Superior temporal gyrus (tissue), 1 donor: ENCODE measurements around the gene GPER1.
A peak's percentile ranks its signal among the peaks of the same experiment; 100 is the strongest.
"Not testable (repeated sequence)": the region's sequence is repeated elsewhere in the genome, so short reads cannot be mapped to it uniquely, and the experiment has no call there.

ENCODE experiments used
- DNase-seq: peaks from one replicate; pipeline ENCODE4 v3.0.0-alpha.2; 2016; ENCODE audit errors: extremely low spot score

GPER1 gene

DNA sequence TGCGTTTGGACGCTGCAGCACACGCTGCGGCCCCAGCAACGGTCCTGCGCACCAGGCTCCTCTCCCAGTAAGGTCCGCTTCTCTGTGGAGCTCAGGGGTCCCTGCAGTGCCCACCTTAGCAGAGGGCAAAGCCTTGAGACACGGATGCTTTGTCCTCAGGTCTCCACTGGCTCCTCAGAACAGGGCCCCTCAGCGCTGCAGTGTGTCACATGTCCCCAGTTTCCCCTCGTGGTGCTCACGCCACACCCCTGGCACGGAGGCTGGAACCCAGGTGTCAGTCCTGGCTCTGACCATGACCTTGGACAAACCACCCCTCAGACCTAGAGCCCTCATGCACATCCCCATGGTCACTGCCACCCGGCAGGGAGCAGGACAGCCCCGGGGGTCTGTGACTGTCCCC lies 19.9 kb upstream of the GPER1 start:
- no peak for DNase-seq

GRCh38 chr7:1068619-1069018 lies 19.3 kb upstream of the GPER1 start:
- no peak for DNase-seq

GRCh38 chr7:1070544-1071011 lies 17.3 kb upstream of the GPER1 start:
- DNase-seq: no peak

DNA sequence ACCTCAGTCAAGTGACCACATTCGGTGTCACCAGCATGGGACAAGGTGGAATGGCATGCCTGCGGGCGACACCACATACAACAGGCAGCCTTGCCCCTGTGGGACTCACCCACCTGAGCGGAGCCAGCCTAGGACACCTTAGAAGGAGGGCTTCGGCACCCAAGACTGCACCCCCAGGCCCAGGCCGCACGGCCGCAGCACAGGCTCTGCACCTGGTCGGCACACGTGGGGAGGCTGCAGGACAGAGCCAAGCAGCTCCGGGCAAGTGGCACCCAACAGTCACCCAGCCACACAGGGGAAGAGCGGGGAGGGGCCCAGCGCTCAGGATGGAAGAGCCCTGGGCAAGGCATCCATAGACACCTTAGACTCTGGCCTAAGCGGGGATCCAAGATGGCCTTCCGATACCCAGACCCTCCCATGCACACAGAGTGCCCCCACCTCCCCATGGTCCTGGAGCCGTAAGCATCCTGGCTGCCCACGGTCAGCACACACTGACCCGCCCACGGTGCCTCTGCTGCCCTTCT lies 16.1 kb upstream of the GPER1 start:
- no peak for DNase-seq

DNA sequence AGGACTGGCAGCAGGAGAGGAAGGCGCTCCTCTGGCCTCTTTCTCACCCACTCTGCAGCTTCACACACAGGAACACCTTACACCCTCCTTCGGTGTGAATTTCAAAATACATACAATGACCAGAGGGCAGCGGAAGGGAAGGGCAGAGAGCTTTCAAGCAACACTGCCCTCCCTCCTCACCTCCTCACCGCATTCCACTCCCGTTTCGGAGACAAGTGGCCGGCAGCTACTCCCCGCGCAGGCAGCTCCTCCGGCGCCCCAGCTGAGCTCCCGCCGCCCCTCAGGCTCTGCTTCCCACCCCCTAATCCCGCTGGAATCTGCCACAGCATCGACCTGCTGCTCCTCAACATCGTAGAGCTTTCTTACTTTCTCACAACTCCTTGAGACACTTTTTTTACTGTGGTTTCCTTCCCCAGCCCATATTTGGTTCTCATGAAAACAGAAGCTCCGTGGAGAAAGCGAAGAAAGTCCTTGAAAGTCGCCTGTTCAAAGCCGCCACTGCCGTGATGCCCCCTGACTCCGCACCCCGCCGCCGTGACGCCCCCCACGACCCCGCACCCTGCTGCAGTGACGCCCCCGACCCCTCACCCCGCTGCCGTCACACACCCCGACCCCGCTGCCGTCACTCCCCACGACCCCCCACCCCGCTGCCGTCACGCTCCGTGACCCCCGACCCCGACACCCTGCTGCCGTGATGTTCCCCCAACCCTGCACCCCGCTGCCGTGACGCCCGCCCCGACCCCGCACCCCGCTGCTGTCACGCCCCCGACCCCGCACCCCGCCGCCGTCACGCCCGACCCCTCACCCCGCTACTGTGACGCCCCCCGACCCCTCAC lies 14.6 kb upstream of the GPER1 start:
- DNase-seq: no peak

DNA sequence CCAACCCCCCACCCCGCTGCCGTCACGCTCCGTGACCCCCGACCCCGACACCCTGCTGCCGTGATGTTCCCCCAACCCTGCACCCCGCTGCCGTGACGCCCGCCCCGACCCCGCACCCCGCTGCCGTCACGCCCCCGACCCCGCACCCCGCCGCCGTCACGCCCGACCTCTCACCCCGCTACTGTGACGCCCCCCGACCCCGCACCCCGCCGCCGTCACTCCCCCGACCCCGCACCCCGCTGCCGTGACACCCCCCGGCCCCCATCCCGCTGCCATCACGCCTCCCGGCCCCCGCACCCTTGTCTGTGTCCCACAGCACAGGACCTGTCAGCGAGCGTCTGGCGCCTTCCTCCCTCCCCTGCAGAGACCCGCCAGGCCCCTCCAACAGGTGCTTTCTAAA lies 13.9 kb upstream of the GPER1 start:
- not testable (repeated sequence) for DNase-seq

DNA sequence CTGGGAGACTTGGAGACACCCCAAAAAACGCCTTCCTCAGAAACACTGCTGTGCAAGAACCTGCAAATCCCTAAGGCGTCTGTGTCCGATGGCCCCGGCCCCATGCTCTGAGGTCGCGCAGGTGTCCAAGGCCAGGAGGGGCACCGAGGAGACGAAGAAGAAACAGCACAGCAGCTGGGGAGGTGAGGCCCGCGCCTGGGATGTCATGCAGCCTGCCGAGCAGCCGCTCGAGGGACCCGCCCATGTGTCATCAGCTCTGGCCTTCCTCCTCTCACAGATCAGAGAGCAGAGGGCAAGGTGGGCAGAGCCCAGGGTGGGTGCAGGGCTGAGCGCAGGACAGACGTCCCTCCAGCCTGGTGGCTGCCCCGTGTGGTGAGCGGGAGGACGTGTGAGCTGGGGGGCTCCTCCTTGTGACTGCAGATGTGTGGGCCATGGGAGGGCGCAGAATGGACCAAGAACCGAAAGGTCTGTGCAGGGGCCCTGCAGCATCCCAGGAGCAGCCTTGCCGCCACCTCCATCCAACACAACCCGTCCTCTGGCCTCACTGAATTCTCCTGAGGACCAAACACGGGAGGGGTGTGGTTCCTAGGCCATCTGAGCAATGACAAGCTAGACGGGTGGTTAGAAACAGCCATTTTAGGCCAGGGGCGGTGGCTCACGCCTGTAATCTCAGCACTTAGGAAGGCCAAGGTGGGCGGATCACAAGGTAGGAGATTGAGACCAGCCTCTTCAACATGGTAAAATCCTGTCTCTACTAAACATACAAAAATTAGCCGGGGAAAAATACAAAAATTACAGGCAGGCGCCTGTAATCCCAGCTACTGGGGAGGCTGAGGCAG lies 13.1 kb upstream of the GPER1 start:
- no peak for DNase-seq

DNA sequence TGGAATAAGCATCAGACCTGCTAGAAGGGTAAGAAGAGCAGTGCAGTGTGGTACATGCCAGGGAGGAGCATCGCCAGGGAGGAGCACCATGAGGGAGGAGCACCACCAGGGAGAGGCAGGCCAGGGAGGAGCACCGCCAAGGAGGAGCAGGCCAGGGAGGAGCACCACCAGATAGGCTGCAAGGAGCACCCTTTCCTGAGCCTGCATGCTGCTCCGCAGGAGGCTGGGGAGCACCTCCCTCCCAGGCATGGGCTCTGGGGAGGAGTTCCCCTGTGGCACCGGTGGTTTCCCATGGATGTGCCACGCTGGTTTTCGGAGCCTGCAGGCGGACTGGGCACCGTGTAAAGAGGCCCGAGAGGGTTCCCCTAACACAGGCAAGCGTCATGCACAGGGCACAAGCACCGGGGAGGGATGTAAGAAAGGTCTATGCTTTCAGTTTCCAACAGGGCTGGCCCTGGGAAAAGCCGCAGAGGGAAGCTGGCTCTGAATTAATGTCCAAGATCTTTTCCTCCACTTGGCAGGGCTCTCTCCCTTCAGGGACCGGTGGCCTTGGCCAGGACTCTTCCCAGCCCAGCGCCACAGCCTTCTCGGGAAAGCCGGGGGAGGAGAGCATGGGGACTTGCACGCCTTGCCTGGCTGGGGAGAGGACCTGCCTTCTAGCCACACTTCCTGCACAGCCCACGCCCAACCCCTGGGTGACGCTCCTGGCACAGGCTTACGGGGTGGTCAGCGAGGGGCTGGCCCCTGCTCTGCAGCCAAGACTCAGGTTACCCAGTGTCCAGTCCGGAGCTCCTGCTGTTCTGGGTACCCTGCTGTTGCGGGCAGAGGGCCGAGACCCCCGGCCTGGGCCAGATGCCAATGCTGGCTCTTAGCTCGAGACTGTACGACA lies 11.5 kb upstream of the GPER1 start:
- DNase-seq: no peak

GRCh38 chr7:1078519-1078918 lies 9.4 kb upstream of the GPER1 start:
- DNase-seq: no peak

DNA sequence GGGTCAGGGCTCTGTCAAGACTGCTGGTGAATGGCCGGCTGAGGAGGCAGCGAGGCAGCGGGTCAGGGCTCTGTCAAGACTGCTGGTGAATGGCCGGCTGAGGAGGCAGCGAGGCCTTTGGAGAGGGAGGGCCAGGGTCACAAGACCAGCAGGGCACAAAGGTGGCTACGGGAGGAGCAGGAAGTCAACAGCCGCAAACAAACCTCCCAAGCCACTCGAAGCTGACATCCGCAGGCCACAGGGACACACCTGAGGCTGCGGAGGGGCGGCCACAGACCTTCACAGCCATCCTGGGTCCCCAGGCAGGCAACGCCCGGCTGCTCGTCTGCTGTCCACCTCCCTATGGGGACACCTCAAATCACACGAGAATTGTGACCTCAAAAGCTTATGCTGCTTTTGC lies 8.9 kb upstream of the GPER1 start:
- no peak for DNase-seq

DNA sequence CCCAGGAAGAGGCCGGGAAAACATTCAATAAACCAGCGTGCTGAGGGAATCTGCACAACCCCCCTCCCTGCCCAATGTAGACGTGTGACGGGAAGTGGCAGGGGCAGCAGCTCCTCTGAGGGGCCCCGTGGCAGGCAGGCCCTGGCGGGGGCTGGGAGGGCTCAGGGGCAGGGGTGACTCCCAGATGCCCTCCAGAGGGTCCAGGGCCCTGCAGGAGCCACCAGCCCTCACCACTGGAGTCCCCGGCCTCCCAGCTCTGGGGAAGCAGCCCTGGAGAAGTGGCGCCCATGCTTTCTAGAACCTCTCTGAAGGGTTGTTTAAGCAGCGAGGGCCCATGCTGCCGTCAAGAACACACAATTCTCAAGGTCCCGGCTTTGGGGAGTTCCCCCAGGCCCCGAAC lies 8.4 kb upstream of the GPER1 start:
- no peak for DNase-seq

DNA sequence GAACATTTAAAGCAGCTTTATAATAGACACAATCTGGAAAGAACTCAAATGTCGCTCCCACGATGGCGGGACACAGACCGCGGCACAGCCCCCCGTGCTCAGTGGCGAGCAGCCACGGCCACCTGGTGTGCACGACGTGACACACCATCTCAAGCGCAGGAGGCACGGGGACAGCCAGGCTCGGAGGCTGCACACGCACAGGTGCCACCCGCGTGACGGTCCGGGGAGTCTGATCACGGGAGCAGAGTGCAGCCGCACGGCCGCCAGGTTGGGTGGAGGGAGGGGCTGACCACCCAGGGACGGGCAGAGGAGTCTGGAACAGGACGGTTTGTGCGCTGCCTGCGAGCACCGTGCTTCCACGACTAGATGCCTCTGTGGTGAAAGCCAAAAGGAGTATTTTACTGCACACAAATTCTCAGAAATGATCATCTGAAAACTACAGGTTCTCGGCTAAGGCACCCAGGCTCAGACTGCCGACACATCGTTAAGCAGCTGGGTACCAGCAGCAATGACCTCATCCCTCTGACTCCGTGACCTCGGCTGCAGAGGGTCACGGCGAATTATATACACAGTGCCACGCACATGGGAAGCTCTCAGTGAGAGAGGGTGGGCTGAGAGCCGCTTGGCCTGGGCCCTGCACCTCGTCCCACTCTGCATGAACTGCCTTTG lies 7.5 kb upstream of the GPER1 start:
- no peak for DNase-seq

- DNase-seq: no peak
Observed at GRCh38 chr7:1080921-1081255, 7.0 kb upstream of the GPER1 start.

DNA sequence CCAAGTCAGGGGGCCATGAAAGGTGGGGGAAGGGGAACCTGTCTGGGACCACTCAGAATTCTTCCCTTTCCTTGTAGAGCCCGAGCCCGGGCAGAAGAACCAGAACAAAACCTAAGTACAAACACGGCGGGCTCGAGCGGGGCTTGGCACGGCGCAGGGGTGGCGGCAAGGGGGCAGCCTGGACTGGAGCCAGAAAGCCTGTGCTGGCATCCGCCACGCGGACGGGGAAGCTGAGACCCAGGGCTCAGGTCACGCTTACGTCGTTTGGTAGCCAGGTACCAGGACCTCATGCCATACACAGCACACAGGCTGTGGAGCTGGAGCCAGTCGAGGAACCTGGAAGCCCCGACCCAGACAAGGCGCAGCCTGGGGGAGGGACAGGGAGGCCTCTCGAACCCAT lies 6.6 kb upstream of the GPER1 start:
- no peak for DNase-seq

DNA sequence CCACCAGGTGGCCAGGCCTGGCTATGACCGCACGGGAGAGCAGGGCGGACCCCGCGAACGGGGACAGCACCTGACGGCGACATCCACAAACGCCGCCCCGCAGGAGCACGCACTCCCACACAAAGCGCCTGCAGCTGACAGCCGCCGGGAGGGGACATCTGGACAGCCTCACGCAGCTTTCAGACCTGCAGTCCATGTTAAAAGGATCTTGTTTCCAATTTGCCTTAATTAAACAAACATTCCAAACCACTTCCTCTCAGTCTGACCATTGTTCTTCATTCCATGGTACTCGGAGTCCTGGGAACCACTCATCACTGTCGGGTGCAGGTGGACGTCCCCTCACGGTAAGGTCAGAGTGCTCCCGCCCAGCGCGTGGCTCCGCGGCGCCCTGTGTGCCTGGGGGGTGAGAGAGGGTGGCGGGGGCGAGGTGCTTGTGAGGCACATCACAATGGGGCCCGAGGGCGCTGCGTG lies 5.9 kb upstream of the GPER1 start:
- no peak for DNase-seq

DNA sequence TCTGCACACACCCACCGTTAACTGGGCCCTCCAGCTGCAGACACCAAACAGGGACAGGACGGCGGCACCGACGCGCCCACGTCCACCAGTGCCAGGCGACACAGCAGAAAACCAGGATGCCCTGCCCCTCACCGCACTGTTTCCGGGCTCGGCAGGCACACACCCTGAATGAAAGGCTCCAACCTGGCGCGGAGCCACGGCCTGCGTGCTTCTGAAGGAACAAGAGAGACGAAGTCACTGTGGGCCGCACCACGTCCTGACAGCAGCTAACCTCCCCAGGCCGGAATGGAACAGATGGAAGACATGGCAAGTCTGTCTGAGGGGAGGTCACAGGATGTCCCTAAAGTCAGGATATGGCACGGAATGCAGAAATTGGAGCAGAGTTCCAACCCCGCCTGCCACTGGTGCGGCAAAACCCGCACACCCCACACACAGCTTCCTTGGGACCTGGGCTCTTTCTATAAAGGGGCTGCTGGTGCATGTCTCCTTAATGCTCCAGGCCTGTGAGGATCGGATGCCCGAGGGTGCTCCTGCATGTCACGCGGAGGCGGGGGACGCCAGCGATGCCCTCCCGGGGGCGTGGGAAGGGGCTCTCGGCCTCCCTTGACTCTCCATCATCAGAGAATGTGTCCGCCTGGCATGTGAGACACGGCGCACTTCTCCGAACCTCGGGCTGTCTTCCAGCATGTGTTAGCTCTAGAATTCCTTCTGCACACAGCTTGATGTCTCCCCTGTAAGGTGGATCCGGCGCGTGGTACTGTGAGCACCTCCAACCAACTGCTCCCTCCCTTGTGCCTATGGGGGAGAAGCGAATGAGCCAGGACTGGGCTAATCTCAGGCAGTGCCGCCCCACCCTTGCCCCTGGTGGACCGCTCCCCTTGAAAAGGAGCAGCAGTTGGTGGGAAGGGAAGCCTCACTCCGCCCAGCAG lies 3.9 kb upstream of the GPER1 start:
- DNase-seq: no peak

GRCh38 chr7:1085266-1085665 lies 2.6 kb upstream of the GPER1 start:
- DNase-seq: no peak

GRCh38 chr7:1085910-1086421 lies 1.9 kb upstream of the GPER1 start:
- no peak for DNase-seq

- DNase-seq: peak; percentile 76
Observed at GRCh38 chr7:1086588-1087464, 1.1 kb upstream of the GPER1 start.
